ENCODE data around the gene RTP3.

Gene RTP3

DNA sequence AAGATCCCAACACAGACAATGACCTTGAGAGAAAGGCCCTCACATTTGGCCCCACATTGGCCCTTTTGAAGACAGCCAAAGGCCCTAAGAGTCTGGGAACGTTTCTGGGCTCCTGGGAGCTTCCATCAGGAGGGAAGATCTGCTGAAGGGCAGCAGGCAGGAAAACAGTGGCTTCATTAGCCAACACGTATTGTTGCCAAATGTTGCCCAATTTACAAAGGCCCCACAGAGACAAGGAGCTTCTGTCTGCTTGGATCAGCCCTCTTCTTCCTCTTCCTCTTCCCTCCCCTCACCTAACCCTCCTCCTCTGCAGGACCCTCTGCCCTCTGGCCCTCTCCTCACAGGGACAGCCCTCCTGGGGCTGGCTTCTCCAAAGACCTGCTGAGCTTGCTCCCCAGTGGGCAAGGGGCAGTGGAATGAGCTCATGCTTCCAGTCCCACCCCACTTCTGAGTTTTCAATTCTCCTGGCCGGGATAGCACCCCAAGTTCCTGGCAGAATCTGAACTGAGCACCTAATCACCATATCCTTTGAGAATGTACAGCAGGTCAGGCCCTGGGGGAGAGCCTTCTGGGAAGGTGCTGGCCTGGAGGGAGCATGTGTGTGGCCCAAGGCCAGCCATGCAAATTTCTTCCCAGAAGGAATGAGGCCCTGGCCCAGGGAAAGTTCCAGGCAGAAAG is 28.0 kb upstream of the RTP3 start:
- peak in 1 of 3 donors; percentile 32 for DNase-seq

DNA sequence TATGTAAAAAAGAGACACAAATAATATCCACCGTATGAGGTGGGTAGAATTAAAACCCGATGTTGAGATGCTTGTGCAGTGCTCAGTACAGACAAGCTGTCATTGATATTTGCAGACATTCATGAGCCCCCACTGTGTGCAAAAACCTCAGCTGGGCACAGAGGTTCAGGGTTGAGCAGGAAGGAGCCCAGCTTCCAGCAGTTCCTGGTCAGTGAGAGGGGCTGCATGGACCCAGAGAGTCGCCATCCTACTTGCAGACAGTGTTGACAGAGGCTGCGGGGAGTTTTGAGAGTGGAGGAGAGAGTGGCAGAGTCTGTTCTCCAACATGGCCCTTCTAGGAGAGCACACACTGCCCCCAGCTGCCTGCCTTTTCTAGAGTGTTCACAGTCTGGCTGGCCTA is 26.9 kb upstream of the RTP3 start:
- DNase-seq = no peak

DNA sequence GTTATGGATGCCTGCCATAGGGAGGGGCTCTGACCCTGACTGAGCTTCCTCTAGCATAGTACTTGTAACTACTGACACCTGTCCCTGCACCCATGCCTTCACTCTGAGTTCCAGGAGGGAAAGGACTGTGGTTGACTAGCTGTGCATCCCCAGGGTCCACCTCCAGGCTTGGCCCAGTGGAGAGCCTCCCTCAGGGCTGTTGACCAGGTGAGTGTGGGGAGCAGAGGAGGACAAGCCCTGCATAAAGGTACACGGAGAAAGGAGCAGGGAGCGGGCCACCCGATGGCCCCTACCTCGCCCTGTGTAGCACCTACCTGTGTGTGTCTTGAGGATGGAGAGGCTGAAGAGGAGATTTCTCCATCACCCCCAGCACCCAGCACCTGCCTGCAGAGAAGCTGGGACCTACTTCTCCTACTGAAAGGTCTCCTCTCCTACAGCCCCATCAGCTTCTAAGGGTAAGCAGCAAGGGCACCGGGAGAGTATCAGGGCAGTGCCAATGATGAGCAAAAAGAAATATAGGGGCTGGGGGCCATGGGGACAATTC is 26.3 kb upstream of the RTP3 start:
- DNase-seq = no peak

- DNase-seq = no peak
Measured at GRCh38 chr3:46472736-46473135, 25.0 kb upstream of the RTP3 start.

- DNase-seq = no peak
Measured at GRCh38 chr3:46477145-46477544, 20.6 kb upstream of the RTP3 start.

GRCh38 chr3:46477756-46478155 is 20.0 kb upstream of the RTP3 start:
- no peak for DNase-seq

DNA sequence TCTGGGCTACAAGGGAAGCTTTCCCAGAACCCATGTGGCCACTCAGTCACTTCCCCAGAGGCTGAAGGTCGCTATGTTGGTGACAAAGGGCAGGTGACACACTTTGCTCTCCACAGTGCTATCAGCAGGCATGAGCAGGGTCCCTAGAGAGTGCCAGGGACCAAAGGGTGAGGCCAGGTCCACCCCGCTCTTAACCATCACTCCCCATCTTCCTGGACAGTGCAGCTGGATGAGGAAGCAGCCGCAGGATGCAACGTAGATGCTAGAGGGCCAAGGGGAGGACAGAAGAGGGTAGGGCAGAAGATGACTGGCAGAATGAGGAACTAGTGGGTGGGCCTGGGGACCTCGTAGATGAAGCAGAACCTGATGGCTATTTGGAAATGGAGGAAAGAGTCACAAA is 19.4 kb upstream of the RTP3 start:
- peak in 1 of 3 donors; percentile 27 for DNase-seq

- DNase-seq = no peak
Measured at GRCh38 chr3:46479021-46479420, 18.8 kb upstream of the RTP3 start.

- DNase-seq = no peak
Measured at GRCh38 chr3:46479696-46480095, 18.1 kb upstream of the RTP3 start.

- DNase-seq = no peak
Measured at GRCh38 chr3:46480491-46481195, 17.1 kb upstream of the RTP3 start.

DNA sequence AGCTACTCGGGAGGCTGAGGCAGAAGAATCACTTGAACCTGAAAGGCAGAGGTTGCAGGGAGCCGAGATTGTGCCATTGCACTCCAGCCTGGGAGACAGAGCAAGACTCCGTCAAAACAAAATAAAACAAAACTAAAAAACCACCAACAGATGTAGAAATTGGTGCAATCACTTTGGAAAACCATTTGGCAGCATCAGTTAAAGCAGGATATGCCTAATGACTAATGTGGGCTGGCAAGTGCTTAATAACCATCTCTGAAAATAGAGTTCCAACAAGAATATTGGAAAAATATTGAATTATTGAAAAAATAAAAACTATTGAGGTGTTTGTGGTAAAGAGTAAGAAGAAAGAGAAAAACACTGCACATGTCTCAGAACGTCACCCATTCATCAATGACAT is 16.1 kb upstream of the RTP3 start:
- no peak for DNase-seq

GRCh38 chr3:46482632-46483350 is 15.0 kb upstream of the RTP3 start:
- DNase-seq = no peak

DNA sequence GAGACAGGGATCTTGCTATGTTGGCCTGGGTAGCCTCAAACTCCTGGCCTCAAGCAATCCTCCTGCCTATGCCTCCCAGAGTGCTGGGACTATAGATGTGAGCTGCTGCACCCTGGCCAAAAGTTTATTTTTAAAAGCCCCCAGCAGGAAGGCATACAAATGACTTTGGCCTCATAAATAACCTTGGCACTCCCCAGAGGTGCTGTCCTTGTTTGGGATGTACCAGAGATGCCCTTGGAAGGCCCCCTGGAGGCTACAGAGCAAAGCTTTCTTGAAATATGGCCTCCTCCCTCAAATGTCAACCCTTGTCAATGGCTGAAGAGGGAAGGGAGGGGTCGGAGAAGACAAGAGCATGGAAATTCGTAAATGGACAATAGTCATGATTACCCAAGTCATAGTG is 14.0 kb upstream of the RTP3 start:
- no peak for DNase-seq

- DNase-seq = no peak
Measured at GRCh38 chr3:46484388-46484787, 13.4 kb upstream of the RTP3 start.

GRCh38 chr3:46484911-46485778 is 12.6 kb upstream of the RTP3 start:
- DNase-seq = no peak

GRCh38 chr3:46485779-46486175 is 12.0 kb upstream of the RTP3 start:
- DNase-seq = no peak

DNA sequence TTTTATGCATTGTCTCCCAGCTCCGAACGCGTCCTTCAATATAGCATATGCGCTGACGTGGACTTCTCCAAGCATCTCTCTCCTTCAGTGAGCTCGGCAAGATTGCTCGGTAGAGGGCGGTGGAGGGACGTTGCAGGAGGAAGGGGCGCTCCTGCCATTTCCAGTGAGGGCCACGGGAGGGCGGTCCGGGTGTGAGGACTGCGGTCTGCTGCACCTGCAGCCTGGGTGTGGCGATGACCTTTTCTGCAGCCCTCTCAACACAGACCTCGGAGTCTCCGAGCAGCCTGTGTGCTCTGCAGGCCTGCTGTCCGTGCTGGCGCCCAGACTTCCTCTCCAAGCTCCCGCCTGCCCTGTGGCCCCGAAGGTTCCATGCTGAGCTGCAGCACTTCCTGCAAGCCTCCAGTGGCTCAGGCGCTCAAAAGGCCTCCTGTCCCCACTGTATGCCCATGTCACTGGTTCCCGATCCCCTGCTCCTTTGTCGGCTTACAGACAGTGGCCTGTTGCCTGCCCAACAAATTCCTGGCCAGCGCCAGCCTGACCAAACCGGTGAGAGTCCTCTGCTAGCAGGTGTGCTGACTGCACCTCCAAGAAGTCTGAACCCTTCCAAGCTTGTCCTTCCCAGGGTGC is 8.9 kb upstream of the RTP3 start:
- peak; percentile 91 to 96 (median 94) for DNase-seq

DNA sequence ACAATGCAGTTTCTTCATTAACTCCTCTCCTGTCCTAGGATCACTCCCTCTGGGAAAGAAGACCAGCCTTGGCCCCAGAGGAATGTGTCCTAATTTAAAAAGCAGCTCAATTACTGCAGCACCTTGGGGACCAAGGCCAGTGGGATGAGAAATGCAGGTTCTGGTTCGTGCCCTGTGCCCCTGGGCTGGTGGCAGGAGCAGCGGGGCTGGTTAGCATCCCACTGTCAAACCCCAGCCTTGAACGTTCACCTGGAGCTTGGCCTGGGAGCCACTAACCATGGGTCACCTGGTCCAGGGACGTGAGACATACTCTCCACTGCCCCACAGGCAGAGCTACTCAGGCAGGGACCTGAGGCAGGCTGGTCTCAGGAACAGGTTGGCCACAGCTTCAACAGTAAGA is 8.4 kb upstream of the RTP3 start:
- DNase-seq = no peak

GRCh38 chr3:46489875-46490274 is 7.9 kb upstream of the RTP3 start:
- DNase-seq = no peak

GRCh38 chr3:46490338-46491084 is 7.3 kb upstream of the RTP3 start:
- DNase-seq = peak in 1 of 3 donors; percentile 15

Measured in suppressor macrophage treated with lipopolysaccharide for 1 hour (primary cell).